H1 (cell line): ENCODE data around the gene LCNL1. TPM values are rescaled to one million over a fixed set of nuclear protein-coding genes. Genes with fewer than 3 reads are reported as not detected.

Experiments used
- CEBPB ChIP-seq: IDR thresholded peaks from 2 replicates; pipeline ENCODE4 v1.6.1; 2012; ENCODE audit warnings: low read depth, low read length
- E2F6 ChIP-seq: IDR thresholded peaks from 2 replicates; pipeline ENCODE4 v1.6.1; 2012; ENCODE audit warnings: inconsistent platforms
- KDM5A ChIP-seq: fragments of 200-600 bp; IDR thresholded peaks from 2 replicates; pipeline ENCODE4 v1.7.1; 2012; ENCODE audit warnings: mild to moderate bottlenecking, low read length, inconsistent platforms, mixed read lengths
- POLR2A ChIP-seq, 2 experiments: IDR thresholded peaks; 1 replicate in 1 of 2; 2 replicates in 1 of 2; pipeline ENCODE4 v1.6.1; 2011; ENCODE audit warnings: low read depth in 2 of 2, low read length in 2 of 2, mild to moderate bottlenecking in 2 of 2; ENCODE audit errors: control extremely low read depth in 1 of 2
- POU5F1 ChIP-seq: IDR thresholded peaks from 2 replicates; pipeline ENCODE4 v1.6.1; 2011; ENCODE audit warnings: low read depth, mild to moderate bottlenecking, low read length, moderate library complexity
- YY1 ChIP-seq: IDR thresholded peaks from 2 replicates; pipeline ENCODE4 v1.6.1; 2011; ENCODE audit warnings: low read depth, mild to moderate bottlenecking, low read length
- polyA plus RNA-seq, 7 experiments: library from polyadenylated mRNA; depleted of rRNA in 3 of 7; stranded (reverse) in 5 of 7; unstranded in 2 of 7; fragments of >200 nt in 5 of 7; fragments of 200-250 nt in 2 of 7; gene quantifications; 1 replicate in 5 of 7; 2 replicates in 1 of 7; 4 replicates in 1 of 7; pipeline versions ENCODE4 v1.2.1 to v1.2.3, GENCODE V29; 2011 to 2013; ENCODE audit warnings: missing spikeins in 2 of 7, mixed read lengths in 2 of 7
- total RNA-seq: library from RNA; stranded (reverse); fragmentation: NEBNext Ultra II Directional; extraction: Animal tissue kit (Norgen Biotek cat#: 25700); gene quantifications from 2 replicates; pipeline ENCODE4 v1.2.1, GENCODE V29; 2021
- TF ChIP-seq, protein P1 (sequence below): fragments of 300-600 bp; sonication (generic); IDR thresholded peaks from 2 replicates; pipeline ENCODE4 v1.7.1; 2012; ENCODE audit warnings: low read length, moderate library complexity, mild to moderate bottlenecking, inconsistent platforms; ENCODE audit not compliant: insufficient replicate concordance

The LCNL1 gene
- total and polyA plus RNA-seq, 2 of the 8 experiments (the other 6 are each of a cell fraction or from before 2014, with no cell fraction given) = 0.11 TPM; not detected in 1

GRCh38 chr9:136951541-136952320 is 31.1 kb upstream of the LCNL1 start, which contains the start of gene LCN12 (continued):
- TF ChIP-seq KDM5A (no peak), POLR2A (IDR thresholded peaks at IDR 0.05; ENCODE audit: control extremely low read depth in 1 of 2, low read depth in 2 of 2, low read length in 2 of 2) (no peak), CEBPB (no peak), POU5F1 (no peak), YY1 (no peak), E2F6 (no peak)
- TF ChIP-seq, protein P1, sequence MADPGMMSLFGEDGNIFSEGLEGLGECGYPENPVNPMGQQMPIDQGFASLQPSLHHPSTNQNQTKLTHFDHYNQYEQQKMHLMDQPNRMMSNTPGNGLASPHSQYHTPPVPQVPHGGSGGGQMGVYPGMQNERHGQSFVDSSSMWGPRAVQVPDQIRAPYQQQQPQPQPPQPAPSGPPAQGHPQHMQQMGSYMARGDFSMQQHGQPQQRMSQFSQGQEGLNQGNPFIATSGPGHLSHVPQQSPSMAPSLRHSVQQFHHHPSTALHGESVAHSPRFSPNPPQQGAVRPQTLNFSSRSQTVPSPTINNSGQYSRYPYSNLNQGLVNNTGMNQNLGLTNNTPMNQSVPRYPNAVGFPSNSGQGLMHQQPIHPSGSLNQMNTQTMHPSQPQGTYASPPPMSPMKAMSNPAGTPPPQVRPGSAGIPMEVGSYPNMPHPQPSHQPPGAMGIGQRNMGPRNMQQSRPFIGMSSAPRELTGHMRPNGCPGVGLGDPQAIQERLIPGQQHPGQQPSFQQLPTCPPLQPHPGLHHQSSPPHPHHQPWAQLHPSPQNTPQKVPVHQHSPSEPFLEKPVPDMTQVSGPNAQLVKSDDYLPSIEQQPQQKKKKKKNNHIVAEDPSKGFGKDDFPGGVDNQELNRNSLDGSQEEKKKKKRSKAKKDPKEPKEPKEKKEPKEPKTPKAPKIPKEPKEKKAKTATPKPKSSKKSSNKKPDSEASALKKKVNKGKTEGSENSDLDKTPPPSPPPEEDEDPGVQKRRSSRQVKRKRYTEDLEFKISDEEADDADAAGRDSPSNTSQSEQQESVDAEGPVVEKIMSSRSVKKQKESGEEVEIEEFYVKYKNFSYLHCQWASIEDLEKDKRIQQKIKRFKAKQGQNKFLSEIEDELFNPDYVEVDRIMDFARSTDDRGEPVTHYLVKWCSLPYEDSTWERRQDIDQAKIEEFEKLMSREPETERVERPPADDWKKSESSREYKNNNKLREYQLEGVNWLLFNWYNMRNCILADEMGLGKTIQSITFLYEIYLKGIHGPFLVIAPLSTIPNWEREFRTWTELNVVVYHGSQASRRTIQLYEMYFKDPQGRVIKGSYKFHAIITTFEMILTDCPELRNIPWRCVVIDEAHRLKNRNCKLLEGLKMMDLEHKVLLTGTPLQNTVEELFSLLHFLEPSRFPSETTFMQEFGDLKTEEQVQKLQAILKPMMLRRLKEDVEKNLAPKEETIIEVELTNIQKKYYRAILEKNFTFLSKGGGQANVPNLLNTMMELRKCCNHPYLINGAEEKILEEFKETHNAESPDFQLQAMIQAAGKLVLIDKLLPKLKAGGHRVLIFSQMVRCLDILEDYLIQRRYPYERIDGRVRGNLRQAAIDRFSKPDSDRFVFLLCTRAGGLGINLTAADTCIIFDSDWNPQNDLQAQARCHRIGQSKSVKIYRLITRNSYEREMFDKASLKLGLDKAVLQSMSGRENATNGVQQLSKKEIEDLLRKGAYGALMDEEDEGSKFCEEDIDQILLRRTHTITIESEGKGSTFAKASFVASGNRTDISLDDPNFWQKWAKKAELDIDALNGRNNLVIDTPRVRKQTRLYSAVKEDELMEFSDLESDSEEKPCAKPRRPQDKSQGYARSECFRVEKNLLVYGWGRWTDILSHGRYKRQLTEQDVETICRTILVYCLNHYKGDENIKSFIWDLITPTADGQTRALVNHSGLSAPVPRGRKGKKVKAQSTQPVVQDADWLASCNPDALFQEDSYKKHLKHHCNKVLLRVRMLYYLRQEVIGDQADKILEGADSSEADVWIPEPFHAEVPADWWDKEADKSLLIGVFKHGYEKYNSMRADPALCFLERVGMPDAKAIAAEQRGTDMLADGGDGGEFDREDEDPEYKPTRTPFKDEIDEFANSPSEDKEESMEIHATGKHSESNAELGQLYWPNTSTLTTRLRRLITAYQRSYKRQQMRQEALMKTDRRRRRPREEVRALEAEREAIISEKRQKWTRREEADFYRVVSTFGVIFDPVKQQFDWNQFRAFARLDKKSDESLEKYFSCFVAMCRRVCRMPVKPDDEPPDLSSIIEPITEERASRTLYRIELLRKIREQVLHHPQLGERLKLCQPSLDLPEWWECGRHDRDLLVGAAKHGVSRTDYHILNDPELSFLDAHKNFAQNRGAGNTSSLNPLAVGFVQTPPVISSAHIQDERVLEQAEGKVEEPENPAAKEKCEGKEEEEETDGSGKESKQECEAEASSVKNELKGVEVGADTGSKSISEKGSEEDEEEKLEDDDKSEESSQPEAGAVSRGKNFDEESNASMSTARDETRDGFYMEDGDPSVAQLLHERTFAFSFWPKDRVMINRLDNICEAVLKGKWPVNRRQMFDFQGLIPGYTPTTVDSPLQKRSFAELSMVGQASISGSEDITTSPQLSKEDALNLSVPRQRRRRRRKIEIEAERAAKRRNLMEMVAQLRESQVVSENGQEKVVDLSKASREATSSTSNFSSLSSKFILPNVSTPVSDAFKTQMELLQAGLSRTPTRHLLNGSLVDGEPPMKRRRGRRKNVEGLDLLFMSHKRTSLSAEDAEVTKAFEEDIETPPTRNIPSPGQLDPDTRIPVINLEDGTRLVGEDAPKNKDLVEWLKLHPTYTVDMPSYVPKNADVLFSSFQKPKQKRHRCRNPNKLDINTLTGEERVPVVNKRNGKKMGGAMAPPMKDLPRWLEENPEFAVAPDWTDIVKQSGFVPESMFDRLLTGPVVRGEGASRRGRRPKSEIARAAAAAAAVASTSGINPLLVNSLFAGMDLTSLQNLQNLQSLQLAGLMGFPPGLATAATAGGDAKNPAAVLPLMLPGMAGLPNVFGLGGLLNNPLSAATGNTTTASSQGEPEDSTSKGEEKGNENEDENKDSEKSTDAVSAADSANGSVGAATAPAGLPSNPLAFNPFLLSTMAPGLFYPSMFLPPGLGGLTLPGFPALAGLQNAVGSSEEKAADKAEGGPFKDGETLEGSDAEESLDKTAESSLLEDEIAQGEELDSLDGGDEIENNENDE = no peak
- TF ChIP-seq, all 59 proteins: peak for 0
